Hepatocyte (in vitro differentiated cells): ENCODE measurements around the gene YLPM1. TPM values are rescaled to one million over a fixed set of nuclear protein-coding genes. Genes with fewer than 3 reads are reported as not detected.

Experiments used
- DNase-seq: peaks from one replicate; pipeline ENCODE4 v3.0.0-alpha.2; 2016; ENCODE audit warnings: low spot score
- H2AFZ ChIP-seq: fragments of 200-600 bp; sonication (generic); 2 replicates; pipeline ENCODE4 v1.6.0; 2016; ENCODE audit warnings: antibody characterized with exemption, mild to moderate bottlenecking
- H3K27ac ChIP-seq: fragments of 200-600 bp; sonication (generic); 2 replicates; pipeline ENCODE4 v1.5.1; 2016; ENCODE audit warnings: mild to moderate bottlenecking
- H3K27me3 ChIP-seq: fragments of 200-600 bp; sonication (generic); 2 replicates; pipeline ENCODE4 v1.6.1; 2016
- H3K36me3 ChIP-seq: fragments of 200-600 bp; sonication (generic); replicated peaks from 2 replicates; pipeline ENCODE4 v1.5.1; 2016; ENCODE audit warnings: low read depth; ENCODE audit not compliant: insufficient read depth
- H3K4me1 ChIP-seq: fragments of 200-600 bp; sonication (generic); 2 replicates; pipeline ENCODE4 v1.5.1; 2016; ENCODE audit warnings: mild to moderate bottlenecking, moderate library complexity; ENCODE audit not compliant: insufficient read depth
- H3K4me2 ChIP-seq: fragments of 200-600 bp; sonication (generic); 2 replicates; pipeline ENCODE4 v1.6.0; 2016
- H3K4me3 ChIP-seq: fragments of 200-600 bp; sonication (generic); 2 replicates; pipeline ENCODE4 v1.5.1; 2016; ENCODE audit warnings: mild to moderate bottlenecking
- H3K79me2 ChIP-seq: fragments of 200-600 bp; sonication (generic); 2 replicates; pipeline ENCODE4 v1.6.0; 2017; ENCODE audit warnings: mild to moderate bottlenecking
- H3K9me2 ChIP-seq: fragments of 200-600 bp; sonication (generic); replicated peaks from 2 replicates; pipeline ENCODE4 v1.6.0; 2017; ENCODE audit warnings: mild to moderate bottlenecking; ENCODE audit not compliant: insufficient read depth
- H3K9me3 ChIP-seq: fragments of 200-600 bp; sonication (generic); 2 replicates; pipeline ENCODE4 v1.5.1; 2016; ENCODE audit warnings: low read depth, mild to moderate bottlenecking
- H4K20me1 ChIP-seq: fragments of 200-600 bp; sonication (generic); 2 replicates; pipeline ENCODE4 v1.6.0; 2016; ENCODE audit warnings: mild to moderate bottlenecking; ENCODE audit not compliant: insufficient read depth, poor library complexity, severe bottlenecking
- EZH2 ChIP-seq: fragments of 200-600 bp; sonication (generic); IDR thresholded peaks from 2 replicates; pipeline ENCODE4 v1.6.1; 2016; ENCODE audit warnings: antibody characterized with exemption, mild to moderate bottlenecking, borderline replicate concordance
- EZH2phosphoT487 ChIP-seq: fragments of 200-600 bp; sonication (generic); IDR thresholded peaks from one replicate; pipeline ENCODE4 v1.6.1; 2018; ENCODE audit warnings: antibody characterized with exemption, mild to moderate bottlenecking, low read depth, moderate library complexity; ENCODE audit not compliant: unreplicated experiment, severe bottlenecking
- WGBS: methylation state at CpG from one replicate; pipeline ENCODE4 v1.1.6; 2016; ENCODE audit warnings: low lambda C conversion rate; ENCODE audit errors: missing lambda C conversion rate; 5-methylcytosine and 5-hydroxymethylcytosine counted together
- polyA plus RNA-seq: library from polyadenylated mRNA; unstranded; fragments of >200 nt; fragmentation: Nextera tagmentation; extraction: Ambion mirVana; gene quantifications from 2 replicates; pipeline ENCODE4 v1.2.1, GENCODE V29; 2016
- total RNA-seq: library from RNA; depleted of rRNA; stranded (reverse); fragments of >200 nt; gene quantifications from 2 replicates; pipeline ENCODE4 v1.2.3, GENCODE V29; 2014
- TF ChIP-seq, protein P1 (sequence below): fragments of 200-600 bp; sonication (generic); IDR thresholded peaks from 2 replicates; pipeline ENCODE4 v1.5.1; 2016; ENCODE audit warnings: antibody characterized with exemption, mild to moderate bottlenecking; ENCODE audit not compliant: poor library complexity

YLPM1 gene
- total and polyA plus RNA-seq, 2 experiments from 2014 or later, result 20.2 to 44.8 TPM

DNA sequence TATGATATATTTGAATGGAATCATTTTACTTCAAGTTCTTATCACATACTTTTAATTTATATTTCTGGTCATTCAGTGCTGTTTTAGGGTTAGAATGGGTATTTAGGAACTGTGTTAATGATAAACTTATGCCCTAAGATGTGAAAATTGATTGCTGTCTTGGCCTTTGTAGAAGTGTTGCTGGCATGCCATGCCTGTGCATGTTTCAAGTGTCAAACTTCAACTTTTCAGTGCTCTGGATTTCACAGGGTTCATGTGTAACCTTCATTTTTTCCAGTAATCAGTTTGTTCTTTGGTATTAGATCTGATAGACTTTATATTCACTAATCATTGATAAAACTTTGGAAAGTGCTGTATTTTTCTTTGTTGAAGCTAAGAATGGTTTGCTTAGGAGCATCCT is 36.6 kb downstream of the YLPM1 start:
- Histone ChIP-seq H3K9me3 (no peaks in the 10 kb centered on the region), H3K4me3 (no peak overlapping the region), H3K36me3 (no peaks in the 10 kb centered on the region), H3K79me2 (peaks cover 30% of the 10 kb centered on the region), H2AFZ (no peak overlapping the region), H3K4me1 (no peaks in the 10 kb centered on the region), H3K27me3 (no peaks in the 10 kb centered on the region), H3K9me2 (no peaks in the 10 kb centered on the region), H4K20me1 (no peaks in the 10 kb centered on the region), H3K4me2 (no peak overlapping the region), H3K27ac (no peak overlapping the region)
- TF ChIP-seq EZH2phosphoT487 (no peak), EZH2 (no peak)
- TF ChIP-seq, protein P1, sequence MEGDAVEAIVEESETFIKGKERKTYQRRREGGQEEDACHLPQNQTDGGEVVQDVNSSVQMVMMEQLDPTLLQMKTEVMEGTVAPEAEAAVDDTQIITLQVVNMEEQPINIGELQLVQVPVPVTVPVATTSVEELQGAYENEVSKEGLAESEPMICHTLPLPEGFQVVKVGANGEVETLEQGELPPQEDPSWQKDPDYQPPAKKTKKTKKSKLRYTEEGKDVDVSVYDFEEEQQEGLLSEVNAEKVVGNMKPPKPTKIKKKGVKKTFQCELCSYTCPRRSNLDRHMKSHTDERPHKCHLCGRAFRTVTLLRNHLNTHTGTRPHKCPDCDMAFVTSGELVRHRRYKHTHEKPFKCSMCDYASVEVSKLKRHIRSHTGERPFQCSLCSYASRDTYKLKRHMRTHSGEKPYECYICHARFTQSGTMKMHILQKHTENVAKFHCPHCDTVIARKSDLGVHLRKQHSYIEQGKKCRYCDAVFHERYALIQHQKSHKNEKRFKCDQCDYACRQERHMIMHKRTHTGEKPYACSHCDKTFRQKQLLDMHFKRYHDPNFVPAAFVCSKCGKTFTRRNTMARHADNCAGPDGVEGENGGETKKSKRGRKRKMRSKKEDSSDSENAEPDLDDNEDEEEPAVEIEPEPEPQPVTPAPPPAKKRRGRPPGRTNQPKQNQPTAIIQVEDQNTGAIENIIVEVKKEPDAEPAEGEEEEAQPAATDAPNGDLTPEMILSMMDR, result no peak
- DNase-seq, result no peak

DNA sequence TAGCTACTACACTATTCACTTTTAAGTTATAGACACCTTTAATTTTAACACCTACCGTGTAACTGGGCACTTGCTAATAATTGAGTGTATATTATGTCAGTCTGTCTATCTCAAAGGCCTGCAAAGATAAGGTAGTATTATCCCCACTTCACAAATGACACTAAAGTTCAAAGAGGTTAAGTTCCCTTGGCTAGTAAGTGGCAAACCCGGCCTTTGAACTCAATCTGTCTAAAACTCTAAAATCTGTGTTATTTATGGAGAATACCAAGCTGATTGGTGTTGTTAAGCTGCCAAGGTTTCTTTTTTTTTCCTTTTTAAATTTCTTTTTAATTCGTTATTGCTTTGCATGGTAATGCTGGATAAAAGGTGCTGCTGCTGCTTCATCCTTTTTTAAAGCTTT is 37.7 kb downstream of the YLPM1 start:
- Histone ChIP-seq H3K27ac (no peak overlapping the region), H3K79me2 (peaks cover 23% of the 10 kb centered on the region), H3K27me3 (no peaks in the 10 kb centered on the region), H4K20me1 (no peaks in the 10 kb centered on the region), H2AFZ (no peak overlapping the region), H3K9me2 (no peaks in the 10 kb centered on the region), H3K4me2 (no peak overlapping the region), H3K4me1 (no peaks in the 10 kb centered on the region), H3K9me3 (no peaks in the 10 kb centered on the region), H3K4me3 (no peak overlapping the region), H3K36me3 (no peaks in the 10 kb centered on the region)
- no peak for DNase-seq
- TF ChIP-seq, protein P1, result no peak
- no peak for TF ChIP-seq EZH2phosphoT487
- no peak for TF ChIP-seq EZH2
- 75% methylated on average over 3 of the region's 3 CpGs for WGBS

DNA sequence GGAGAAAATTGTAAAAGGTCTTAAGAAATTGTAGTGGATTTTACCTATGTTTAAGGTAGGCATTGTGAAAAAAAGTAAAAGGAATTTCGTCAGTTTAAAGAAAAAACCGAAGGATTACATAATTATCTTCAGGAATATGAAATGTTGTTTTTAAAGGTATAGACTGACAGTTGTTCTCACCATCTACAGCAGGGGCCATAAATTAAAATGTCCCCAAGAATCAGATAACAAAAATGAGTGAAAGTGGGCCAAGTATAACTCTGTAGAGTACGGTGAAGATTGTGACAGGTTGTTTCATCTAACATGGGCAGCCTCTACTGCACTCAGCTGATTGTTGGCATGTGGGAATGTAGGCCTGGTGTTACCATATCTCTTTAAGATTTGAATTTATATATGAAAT is 38.3 kb downstream of the YLPM1 start:
- H2AFZ ChIP-seq, result no peak overlapping the region
- no peaks in the 10 kb centered on the region for H3K27me3 ChIP-seq
- no peak overlapping the region for H3K4me3 ChIP-seq
- H3K4me2 ChIP-seq, result no peak overlapping the region
- H3K27ac ChIP-seq, result no peak overlapping the region
- H4K20me1 ChIP-seq, result no peaks in the 10 kb centered on the region
- no peak for DNase-seq
- TF ChIP-seq EZH2phosphoT487, result no peak
- TF ChIP-seq EZH2, result no peak
- TF ChIP-seq, protein P1, result no peak
- no peaks in the 10 kb centered on the region for H3K36me3 ChIP-seq
- H3K9me2 ChIP-seq, result no peaks in the 10 kb centered on the region
- peaks cover 20% of the 10 kb centered on the region for H3K79me2 ChIP-seq
- H3K9me3 ChIP-seq, result no peaks in the 10 kb centered on the region
- WGBS, result 94% methylated on average over 3 of the region's 3 CpGs
- no peaks in the 10 kb centered on the region for H3K4me1 ChIP-seq
